ENCODE results near the gene ACSS3.

ACSS3 gene

GRCh38 chr12:81146228-81147225 is 68.6 kb downstream of the ACSS3 start:
- TF ChIP-seq CTCF (conservative IDR thresholded peaks at IDR 0.05; ENCODE audit: low read length), result no peak

GRCh38 chr12:81147292-81147919 is 69.5 kb downstream of the ACSS3 start:
- H3K4me3 ChIP-seq (ENCODE audit: low read length), result no peak overlapping the region
- 0 out of 2 replicates have a peak, but pooled peaks have one; percentile 11 for TF ChIP-seq CTCF (conservative IDR thresholded peaks at IDR 0.05; ENCODE audit: low read length)
- DNase-seq (ENCODE audit: low read depth), result no peak

More at GRCh38 chr12:81146228-81147225, 68.6 kb downstream of the ACSS3 start:
- no peak for DNase-seq (ENCODE audit: low read depth)
- H3K4me3 ChIP-seq (ENCODE audit: low read length), result no peak overlapping the region

- no peak for TF ChIP-seq CTCF (conservative IDR thresholded peaks at IDR 0.05; ENCODE audit: low read length)
- no peak for DNase-seq (ENCODE audit: low read depth)
Observed at GRCh38 chr12:81150382-81150781, 72.5 kb downstream of the ACSS3 start.

GRCh38 chr12:81159856-81160255 is 82.0 kb downstream of the ACSS3 start:
- no peak overlapping the region for H3K4me3 ChIP-seq (ENCODE audit: low read length)
- no peak for TF ChIP-seq CTCF (conservative IDR thresholded peaks at IDR 0.05; ENCODE audit: low read length)
- no peak for DNase-seq (ENCODE audit: low read depth)

More at GRCh38 chr12:81150382-81150781, 72.5 kb downstream of the ACSS3 start:
- H3K4me3 ChIP-seq (ENCODE audit: low read length), result no peak overlapping the region

- TF ChIP-seq CTCF (conservative IDR thresholded peaks at IDR 0.05; ENCODE audit: low read length), result no peak
- H3K4me3 ChIP-seq (ENCODE audit: low read length), result no peak overlapping the region
Observed at GRCh38 chr12:81161680-81162079, 83.8 kb downstream of the ACSS3 start.

GRCh38 chr12:81162391-81163136 is 84.7 kb downstream of the ACSS3 start:
- TF ChIP-seq CTCF (conservative IDR thresholded peaks at IDR 0.05; ENCODE audit: low read length), result no peak
- H3K4me3 ChIP-seq (ENCODE audit: low read length), result no peak overlapping the region
- no peak for DNase-seq (ENCODE audit: low read depth)

More at GRCh38 chr12:81161680-81162079, 83.8 kb downstream of the ACSS3 start:
- no peak for DNase-seq (ENCODE audit: low read depth)

Data from AG10803 (cell line).